GM21423 (cell line): ENCODE results near the gene DCUN1D2.

Experiments
- ATAC-seq: cut with Tn5 transposase; IDR thresholded peaks from one replicate; pipeline ENCODE4 v1.9.1; 2021; ENCODE audit warnings: mild to moderate bottlenecking, moderate library complexity; ENCODE audit not compliant: unreplicated experiment

DCUN1D2 gene

GRCh38 chr13:113428469-113428865 lies 62.0 kb downstream of the DCUN1D2 start:
- ATAC-seq = no peak

GRCh38 chr13:113427562-113428468 lies 62.7 kb downstream of the DCUN1D2 start:
- no peak for ATAC-seq

- no peak for ATAC-seq
Observed at GRCh38 chr13:113426591-113426986, 63.9 kb downstream of the DCUN1D2 start.

GRCh38 chr13:113425941-113426590 lies 64.4 kb downstream of the DCUN1D2 start:
- ATAC-seq = no peak

- ATAC-seq = no peak
Observed at GRCh38 chr13:113423520-113424163, 66.9 kb downstream of the DCUN1D2 start.

GRCh38 chr13:113422807-113423519 lies 67.5 kb downstream of the DCUN1D2 start:
- ATAC-seq = no peak

- ATAC-seq = no peak
Observed at GRCh38 chr13:113421673-113422270, 68.7 kb downstream of the DCUN1D2 start.

GRCh38 chr13:113420833-113421600 lies 69.5 kb downstream of the DCUN1D2 start:
- no peak for ATAC-seq

GRCh38 chr13:113420232-113420631 lies 70.3 kb downstream of the DCUN1D2 start:
- ATAC-seq = no peak

- ATAC-seq = no peak
Observed at GRCh38 chr13:113419531-113420193, 70.8 kb downstream of the DCUN1D2 start.

- ATAC-seq = no peak
Observed at GRCh38 chr13:113418722-113419049, 71.8 kb downstream of the DCUN1D2 start.

GRCh38 chr13:113417836-113418721 lies 72.4 kb downstream of the DCUN1D2 start:
- no peak for ATAC-seq

- no peak for ATAC-seq
Observed at GRCh38 chr13:113417008-113417751, 73.3 kb downstream of the DCUN1D2 start.

- ATAC-seq = no peak
Observed at GRCh38 chr13:113415825-113416224, 74.7 kb downstream of the DCUN1D2 start.

- no peak for ATAC-seq
Observed at GRCh38 chr13:113415032-113415431, 75.5 kb downstream of the DCUN1D2 start.

- ATAC-seq = no peak
Observed at GRCh38 chr13:113414335-113414734, 76.2 kb downstream of the DCUN1D2 start.

- ATAC-seq = no peak
Observed at GRCh38 chr13:113413898-113414282, 76.6 kb downstream of the DCUN1D2 start.
